ENCODE measurements around the gene ABCC8. TPM values are rescaled to one million over a fixed set of nuclear protein-coding genes. Genes with fewer than 3 reads are reported as not detected.

The ABCC8 gene
- total RNA-seq, 4 donors from 2014 or later = under 0.01 TPM; not detected in 3

- Histone ChIP-seq H3K27me3 (peaks cover 0 to 4% (median 0%) of the 10 kb centered on the region in 4 donors), H3K36me3 (no peaks in the 10 kb centered on the region), H3K4me1 (no peaks in the 10 kb centered on the region), H3K9me3 (no peaks in the 10 kb centered on the region), H3K4me3 (no peak overlapping the region), H3K27ac (no peak overlapping the region)
- DNase-seq = no peak
- intact Hi-C loops (cut with DNase I) = no loop called here
- TF ChIP-seq CTCF (IDR thresholded peaks at IDR 0.05) (no peak), POLR2A (IDR thresholded peaks at IDR 0.05) (no peak)
- WGBS, 2 donors = 87% methylated on average over 7 of the region's 7 CpGs; no CpG with 5 or more reads in 1 of the 2 donors
Observed at GRCh38 chr11:17516551-17517150, 40.0 kb upstream of the ABCC8 start.

- DNase-seq = no peak
- intact Hi-C loops (cut with DNase I) = no loop called here
- Histone ChIP-seq H3K9me3 (no peaks in the 10 kb centered on the region), H3K4me1 (no peaks in the 10 kb centered on the region), H3K27ac (no peak overlapping the region), H3K36me3 (no peaks in the 10 kb centered on the region), H3K27me3 (peaks cover 0 to 4% (median 0%) of the 10 kb centered on the region in 4 donors), H3K4me3 (no peak overlapping the region)
- 49 to 59% methylated on average over 5 of the region's 5 CpGs for WGBS, 2 donors
- TF ChIP-seq CTCF (IDR thresholded peaks at IDR 0.05) (no peak), POLR2A (IDR thresholded peaks at IDR 0.05) (no peak)
Observed at GRCh38 chr11:17515443-17516176, 39.0 kb upstream of the ABCC8 start.

GRCh38 chr11:17514476-17514875 lies 37.8 kb upstream of the ABCC8 start:
- TF ChIP-seq POLR2A (IDR thresholded peaks at IDR 0.05) (no peak), CTCF (IDR thresholded peaks at IDR 0.05) (no peak)
- DNase-seq = no peak
- 77 to 79% methylated on average over 4 of the region's 4 CpGs for WGBS, 2 donors
- Histone ChIP-seq H3K36me3 (no peaks in the 10 kb centered on the region), H3K27me3 (peaks cover 0 to 14% (median 0%) of the 10 kb centered on the region in 4 donors), H3K27ac (no peak overlapping the region), H3K9me3 (no peaks in the 10 kb centered on the region), H3K4me3 (no peak overlapping the region), H3K4me1 (no peaks in the 10 kb centered on the region)
- intact Hi-C loops (cut with DNase I) = no loop called here

- Histone ChIP-seq H3K27me3 (peaks cover 0 to 19% (median 0%) of the 10 kb centered on the region in 4 donors), H3K27ac (no peak overlapping the region), H3K36me3 (no peaks in the 10 kb centered on the region), H3K9me3 (no peaks in the 10 kb centered on the region), H3K4me3 (no peak overlapping the region), H3K4me1 (no peaks in the 10 kb centered on the region)
- no peak for TF ChIP-seq POLR2A (IDR thresholded peaks at IDR 0.05)
- no peak for TF ChIP-seq CTCF (IDR thresholded peaks at IDR 0.05)
- no peak for DNase-seq
- WGBS, 2 donors = 25 to 86% methylated on average over 1 of the region's 1 CpG
- intact Hi-C loops (cut with DNase I) = no loop called here
Observed at GRCh38 chr11:17513853-17514252, 37.2 kb upstream of the ABCC8 start.

- TF ChIP-seq CTCF (IDR thresholded peaks at IDR 0.05) (no peak), POLR2A (IDR thresholded peaks at IDR 0.05) (no peak)
- Histone ChIP-seq H3K27ac (no peak overlapping the region), H3K4me1 (no peaks in the 10 kb centered on the region), H3K9me3 (no peaks in the 10 kb centered on the region), H3K36me3 (no peaks in the 10 kb centered on the region), H3K27me3 (peaks cover 0 to 19% (median 0%) of the 10 kb centered on the region in 4 donors), H3K4me3 (no peak overlapping the region)
- WGBS, 2 donors = 39 to 65% methylated on average over 2 of the region's 2 CpGs
- DNase-seq = no peak
- intact Hi-C loops (cut with DNase I) = no loop called here
Observed at GRCh38 chr11:17512101-17512500, 35.5 kb upstream of the ABCC8 start.
